Stimulated activated CD8-positive, alpha-beta memory T cell treated with anti-CD3 and anti-CD28 coated beads, Interleukin-15, amount 100 ng/mL, for 24 hours (primary cell): ENCODE results near the gene ATXN3.

ENCODE experiments used
- DNase-seq: peaks from one replicate; pipeline ENCODE4 v3.0.0-alpha.2; 2020; ENCODE audit warnings: low read depth

Gene ATXN3

GRCh38 chr14:92106143-92106926 lies at the start of gene ATXN3:
Gene ATXN3 (minus strand): TSS chr14:92106582. CDS start chr14:92106552, 30 bp downstream.
- peak; percentile 82 for DNase-seq

DNA sequence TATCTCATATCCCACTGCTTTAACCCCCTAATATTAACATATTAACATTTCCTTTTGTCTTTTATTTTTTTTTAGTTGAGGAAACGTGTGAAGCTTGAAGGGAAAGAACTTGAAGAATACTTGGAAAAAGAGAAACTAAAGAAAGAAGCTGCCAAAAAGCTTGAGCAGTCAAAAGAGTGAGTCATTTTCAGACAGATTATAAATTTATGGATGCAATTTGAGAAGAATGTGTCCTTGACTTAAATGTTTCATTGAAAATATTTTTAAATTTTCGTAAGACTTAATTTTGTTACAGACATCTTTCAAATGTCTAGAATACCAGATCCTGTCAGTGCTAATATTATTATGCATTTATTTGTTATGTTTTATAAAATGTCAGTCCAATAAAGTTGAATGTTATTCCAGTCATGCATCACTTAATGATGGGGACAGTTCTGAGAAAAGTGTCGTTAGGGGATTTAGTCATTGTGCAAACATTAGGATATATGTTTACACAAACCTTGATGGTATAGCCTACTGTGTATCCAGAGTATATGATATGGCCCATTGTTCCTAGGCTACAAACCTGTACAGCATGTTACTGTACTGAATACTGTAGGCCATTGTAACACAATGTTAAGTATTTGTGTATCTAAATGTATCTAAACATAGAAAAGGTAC lies 48.0 kb upstream of the ATXN3 start:
- no peak for DNase-seq

GRCh38 chr14:92153581-92153980 lies 47.2 kb upstream of the ATXN3 start:
- no peak for DNase-seq

DNA sequence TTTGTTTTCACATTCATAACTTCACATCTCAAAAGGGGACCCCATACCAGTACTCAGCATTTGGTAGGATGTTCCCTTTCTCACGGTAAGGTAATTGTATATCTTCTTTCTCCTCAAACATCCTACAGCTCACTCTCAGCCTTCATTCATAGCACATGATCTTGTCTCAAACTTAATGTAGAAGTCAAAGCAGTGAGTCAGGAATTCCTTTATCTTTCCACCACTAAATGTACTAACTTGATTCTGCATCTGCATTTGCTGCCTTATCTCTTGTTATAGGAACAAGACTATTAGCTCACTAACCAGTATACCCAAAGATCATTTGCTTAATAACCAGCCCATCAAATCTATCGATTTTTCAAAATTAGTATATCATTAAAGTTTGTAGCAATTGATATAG lies 38.3 kb upstream of the ATXN3 start:
- no peak for DNase-seq

- DNase-seq = no peak
Measured at GRCh38 chr14:92143962-92144361, 37.6 kb upstream of the ATXN3 start.

GRCh38 chr14:92143309-92143708 lies 36.9 kb upstream of the ATXN3 start:
- no peak for DNase-seq

- no peak for DNase-seq
Measured at GRCh38 chr14:92135269-92135668, 28.9 kb upstream of the ATXN3 start.

- no peak for DNase-seq
Measured at GRCh38 chr14:92134456-92134855, 28.1 kb upstream of the ATXN3 start.

- DNase-seq = no peak
Measured at GRCh38 chr14:92122761-92123160, 16.4 kb upstream of the ATXN3 start.

DNA sequence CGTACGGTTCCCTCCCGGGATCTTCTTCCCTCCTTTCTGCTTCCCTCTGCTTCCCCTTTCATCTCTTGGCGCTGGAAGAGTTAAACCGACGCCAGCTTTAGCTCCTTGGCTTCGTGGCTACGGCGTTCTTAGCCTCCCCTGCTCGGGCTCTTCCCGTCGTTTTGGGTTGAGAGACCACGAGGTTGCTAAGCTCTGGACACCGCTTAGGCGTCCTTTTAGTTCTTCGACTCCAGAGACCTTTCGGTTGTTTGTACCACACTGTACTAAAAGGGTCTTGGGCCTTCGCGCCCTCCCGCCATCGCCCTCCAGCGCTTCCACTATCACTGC lies 15.9 kb upstream of the ATXN3 start:
- DNase-seq = no peak

GRCh38 chr14:92121670-92122350 lies 15.4 kb upstream of the ATXN3 start, which contains the start of the genes CPSF2 and NDUFB1:
Gene CPSF2 (plus strand): TSS chr14:92121969. CDS start chr14:92130985, 9,016 bp downstream.
Gene NDUFB1 (minus strand): TSS chr14:92121706. CDS start chr14:92117637, 4,069 bp downstream.
- DNase-seq = peak; percentile 79

DNA sequence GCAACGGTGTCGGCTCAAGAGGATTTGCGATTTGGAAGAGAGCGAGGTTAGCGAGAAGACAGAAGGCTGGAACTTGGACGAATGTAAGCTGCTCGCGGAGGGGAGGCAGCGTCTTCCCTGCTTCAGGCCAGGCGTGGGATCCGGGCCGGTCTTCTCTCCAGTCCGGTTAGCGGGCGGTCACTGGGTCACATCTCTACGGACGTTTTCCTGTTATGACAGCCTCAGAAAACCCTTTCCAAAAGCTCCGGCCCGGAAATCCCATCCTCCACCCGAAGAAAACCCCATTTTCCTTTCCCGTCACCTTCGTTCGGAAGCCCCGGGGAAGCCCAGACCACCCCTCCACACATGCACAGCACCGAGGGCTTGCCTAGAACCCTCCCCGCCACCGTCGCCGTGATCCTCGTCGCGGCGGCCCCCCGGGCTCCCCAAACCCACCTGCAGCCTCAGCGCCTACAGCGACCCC lies 14.9 kb upstream of the ATXN3 start:
- DNase-seq = no peak

GRCh38 chr14:92109490-92109889 lies 3.1 kb upstream of the ATXN3 start:
- no peak for DNase-seq

GRCh38 chr14:92108345-92109254 lies 2.2 kb upstream of the ATXN3 start:
- no peak for DNase-seq

GRCh38 chr14:92105893-92106142 lies 564 bp downstream of the ATXN3 start:
- DNase-seq = no peak

GRCh38 chr14:92105073-92105892 lies 1.1 kb downstream of the ATXN3 start:
- DNase-seq = no peak

DNA sequence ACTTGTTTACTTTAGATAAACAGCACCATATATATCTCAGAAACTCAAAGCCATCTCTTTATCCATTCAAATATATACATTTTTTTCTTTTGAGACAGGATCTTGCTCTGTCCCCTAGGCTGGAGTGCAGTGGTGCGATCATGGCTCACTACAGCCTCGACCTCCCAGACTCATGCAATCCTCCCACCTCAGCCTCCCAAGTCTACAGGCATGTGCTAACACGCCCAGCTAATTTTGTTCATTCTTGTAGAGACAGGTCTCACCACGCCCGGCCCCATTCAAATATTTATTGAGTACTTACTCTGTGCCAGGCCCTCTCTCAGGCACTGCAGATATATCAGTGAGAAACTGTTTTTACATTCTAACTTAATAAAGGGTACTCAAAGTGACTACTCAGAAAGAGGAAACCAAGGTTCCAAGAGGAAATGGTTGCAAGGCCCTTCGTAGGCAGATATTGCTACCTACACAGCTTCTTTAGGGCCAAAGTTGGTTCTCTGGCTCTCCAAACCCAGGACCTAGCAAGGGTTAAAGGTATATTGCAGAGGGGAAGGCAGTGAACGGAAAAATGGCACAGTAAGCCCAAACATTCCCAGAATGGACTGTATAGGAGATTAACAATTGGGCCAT lies 2.9 kb downstream of the ATXN3 start:
- DNase-seq = no peak

- no peak for DNase-seq
Measured at GRCh38 chr14:92099802-92100201, 6.6 kb downstream of the ATXN3 start.

- DNase-seq = no peak
Measured at GRCh38 chr14:92093320-92093719, 13.1 kb downstream of the ATXN3 start.

- no peak for DNase-seq
Measured at GRCh38 chr14:92088494-92088893, 17.9 kb downstream of the ATXN3 start.

- DNase-seq = no peak
Measured at GRCh38 chr14:92074555-92074954, 31.8 kb downstream of the ATXN3 start.
